ENCODE data around the gene KLF15. TPM values are rescaled to one million over a fixed set of nuclear protein-coding genes. Genes with fewer than 3 reads are reported as not detected.

The KLF15 gene
- total and polyA plus RNA-seq, 2 donors: 1.6 to 57.3 TPM

DNA sequence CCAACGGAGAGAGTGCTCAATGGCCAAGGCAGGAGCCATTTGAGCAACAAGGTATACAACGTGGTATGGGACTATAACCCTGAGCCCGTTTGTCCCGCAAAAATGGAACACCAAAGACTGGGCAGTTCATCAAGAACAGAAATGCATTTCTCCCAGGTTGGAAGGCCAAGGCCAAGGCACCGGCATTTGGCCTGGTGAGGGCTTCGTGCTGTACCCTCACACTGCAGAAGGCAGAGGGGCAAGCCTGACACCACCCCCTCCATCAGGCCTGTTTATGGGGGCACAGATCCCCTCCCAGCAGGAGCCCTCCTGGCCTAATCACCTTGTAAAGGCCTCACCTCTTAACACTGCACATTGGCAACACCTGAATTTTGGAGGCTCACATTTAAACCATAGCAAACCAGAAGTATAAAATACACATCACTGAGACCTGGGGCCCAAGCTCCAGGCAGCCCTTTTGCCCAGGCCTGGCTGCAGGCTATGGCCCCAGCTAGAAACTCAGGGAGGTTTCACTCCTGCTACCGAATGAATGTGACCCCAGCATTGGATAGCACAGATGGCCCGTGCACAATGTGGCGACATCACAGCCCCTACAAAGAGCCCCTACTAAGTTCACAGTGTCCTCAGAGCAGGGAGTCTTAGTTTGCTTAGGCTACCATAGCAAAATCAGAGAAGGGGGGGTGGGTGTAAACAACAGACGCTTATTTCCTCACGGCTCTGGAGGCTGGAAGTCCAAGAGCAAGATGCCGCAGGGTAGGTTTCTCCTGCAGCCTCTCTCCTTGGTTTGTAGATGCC is 47.1 kb downstream of the KLF15 start:
- WGBS: 92% methylated on average over 12 of the region's 12 CpGs
- no peak overlapping the region for H3K27ac ChIP-seq (ENCODE audit: low read depth)
- H3K4me1 ChIP-seq (ENCODE audit: insufficient read depth): no peaks in the 10 kb centered on the region
- H3K36me3 ChIP-seq (ENCODE audit: insufficient read depth): no peaks in the 10 kb centered on the region
- DNase-seq (ENCODE audit: extremely low spot score): no peak
- no peak overlapping the region for H3K4me3 ChIP-seq (ENCODE audit: low read depth, low read length)

DNA sequence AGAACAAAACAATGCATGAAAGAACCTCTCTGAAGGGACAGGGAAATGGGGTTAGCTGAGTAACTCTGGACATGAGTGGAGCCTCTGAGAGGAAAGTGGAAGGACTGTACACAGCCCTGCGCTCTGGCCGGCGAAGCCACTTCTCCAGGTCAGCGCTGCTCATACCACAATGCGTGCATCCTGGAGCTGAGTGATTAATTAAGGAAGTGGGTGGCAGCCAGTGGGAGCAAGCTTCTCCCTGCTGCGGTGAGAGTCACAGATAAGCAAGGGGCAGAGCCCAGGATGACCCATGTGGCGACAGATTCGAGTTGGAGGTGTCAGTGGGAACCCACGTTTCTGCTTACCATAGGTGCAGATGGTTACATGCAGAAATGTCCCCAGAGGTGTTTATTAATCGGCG is 48.0 kb downstream of the KLF15 start:
- Histone ChIP-seq H3K4me3 (ENCODE audit: low read depth, low read length) (no peak overlapping the region), H3K27ac (ENCODE audit: low read depth) (no peak overlapping the region), H3K36me3 (ENCODE audit: insufficient read depth) (no peaks in the 10 kb centered on the region), H3K4me1 (ENCODE audit: insufficient read depth) (no peaks in the 10 kb centered on the region)
- no peak for DNase-seq (ENCODE audit: extremely low spot score)
- WGBS: 83% methylated on average over 11 of the region's 11 CpGs

DNA sequence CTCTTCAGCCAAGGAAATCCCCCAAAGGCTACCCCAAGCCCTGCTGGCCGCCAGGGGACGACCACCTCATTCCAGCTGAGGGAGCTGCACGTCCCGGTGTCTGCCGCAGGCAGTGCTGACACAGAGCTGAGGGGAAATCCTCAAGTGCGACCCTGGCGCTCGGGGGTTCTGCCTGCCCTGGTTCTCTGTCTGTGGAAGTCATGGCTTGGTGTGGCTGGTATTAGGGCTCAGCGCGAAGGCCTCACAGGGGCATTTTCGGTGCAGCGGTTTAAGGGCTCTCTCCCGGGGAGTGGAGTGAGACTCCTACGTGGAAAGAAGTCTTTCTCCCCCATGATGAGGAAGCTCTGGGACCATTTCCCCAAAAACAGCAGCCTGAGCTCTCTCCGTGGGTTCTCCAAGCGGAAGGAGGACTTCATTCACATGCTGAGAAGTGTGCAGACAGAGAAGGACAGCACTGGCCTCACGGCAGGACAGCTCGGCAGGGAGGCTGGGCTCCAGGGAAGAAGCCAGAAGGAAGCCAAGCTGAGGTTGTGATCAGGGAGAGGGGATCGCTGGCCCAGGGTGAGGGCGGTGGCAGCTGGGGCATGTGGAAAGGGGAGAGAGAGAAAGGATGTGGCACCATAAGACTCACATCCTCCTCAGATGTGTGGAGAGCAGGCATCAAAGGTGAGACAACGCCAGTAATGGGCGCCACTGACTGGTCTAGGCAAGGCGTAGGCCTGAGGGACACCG is 48.6 kb downstream of the KLF15 start:
- DNase-seq (ENCODE audit: extremely low spot score): no peak
- no peak overlapping the region for H3K4me3 ChIP-seq (ENCODE audit: low read depth, low read length)
- 94% methylated on average over 24 of the region's 24 CpGs for WGBS

DNA sequence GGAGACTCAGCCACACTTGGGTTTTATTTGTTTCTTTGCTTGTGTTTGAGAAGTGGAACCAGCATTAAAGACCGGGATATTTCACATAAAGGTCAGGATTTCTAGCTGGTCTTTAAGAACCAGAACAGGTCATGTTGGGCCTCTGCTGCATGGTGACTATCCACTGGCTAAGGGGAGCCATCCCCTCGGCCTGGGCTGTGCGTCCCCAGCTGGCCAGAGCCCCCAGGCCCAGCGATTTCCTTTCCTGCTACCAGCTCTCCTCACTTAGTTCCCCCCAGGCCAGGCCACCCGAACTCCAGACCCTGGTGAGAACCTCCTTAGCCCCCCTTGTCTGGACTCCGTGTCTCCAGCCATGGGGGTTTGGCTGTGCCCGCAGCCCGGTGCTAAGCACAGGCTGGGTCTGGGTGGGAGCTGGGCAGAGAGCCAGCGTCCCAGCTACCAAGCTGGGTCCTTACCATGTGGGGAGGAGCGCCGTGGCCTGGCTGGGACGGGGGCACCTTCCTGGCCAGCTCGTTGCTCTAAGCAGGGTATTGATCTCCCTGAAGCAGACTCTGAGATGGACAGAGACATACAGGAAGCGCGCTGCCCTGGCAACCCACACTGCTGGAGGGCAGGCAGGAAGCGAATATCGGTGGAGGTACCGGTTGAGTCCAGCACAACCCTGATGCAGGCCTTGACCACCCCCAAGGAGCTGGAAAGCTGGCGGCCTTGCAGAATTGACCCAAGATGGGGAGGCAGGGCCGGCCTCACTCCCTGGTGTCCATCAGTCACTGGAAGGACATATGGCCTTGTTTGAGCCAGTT is 49.4 kb downstream of the KLF15 start:
- Histone ChIP-seq H3K27ac (ENCODE audit: low read depth) (no peak overlapping the region), H3K4me1 (ENCODE audit: insufficient read depth) (no peaks in the 10 kb centered on the region), H3K36me3 (ENCODE audit: insufficient read depth) (no peaks in the 10 kb centered on the region), H3K4me3 (ENCODE audit: low read depth, low read length) (no peak overlapping the region)
- DNase-seq (ENCODE audit: extremely low spot score): no peak
- 91% methylated on average over 20 of the region's 20 CpGs for WGBS

More for the DNA sequence above, 48.6 kb downstream of the KLF15 start:
- no peaks in the 10 kb centered on the region for H3K4me1 ChIP-seq (ENCODE audit: insufficient read depth)
- H3K27ac ChIP-seq (ENCODE audit: low read depth): no peak overlapping the region
- no peaks in the 10 kb centered on the region for H3K36me3 ChIP-seq (ENCODE audit: insufficient read depth)

DNA sequence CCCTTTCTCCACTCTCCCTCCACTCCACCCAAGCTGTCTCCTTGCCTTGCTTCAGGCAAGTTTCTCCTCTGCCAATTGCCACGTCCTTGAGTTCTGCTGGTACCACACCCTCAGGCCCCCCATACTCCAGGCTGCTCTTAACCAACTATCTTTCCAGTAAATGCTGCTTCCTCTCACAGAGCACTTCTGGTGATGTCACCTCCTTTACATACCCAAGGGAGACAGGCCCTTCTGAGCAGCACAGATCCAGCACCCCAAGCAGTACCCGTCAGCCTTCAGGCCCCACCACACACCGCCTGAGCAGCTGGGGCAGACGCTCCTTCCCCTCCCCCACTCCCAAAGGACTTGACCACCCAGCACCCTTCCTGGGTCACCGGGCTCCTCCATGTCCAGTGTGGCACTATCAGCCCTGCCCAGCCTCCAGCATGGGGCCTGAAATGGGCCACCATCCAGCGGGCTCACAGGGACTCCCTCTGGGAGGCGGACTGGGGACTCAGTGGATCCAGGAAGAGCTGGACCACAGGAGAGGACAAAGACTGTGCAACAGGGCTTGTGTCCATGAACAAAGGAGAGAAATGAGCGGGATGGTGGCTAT is 50.2 kb downstream of the KLF15 start:
- Histone ChIP-seq H3K36me3 (ENCODE audit: insufficient read depth) (no peaks in the 10 kb centered on the region), H3K4me3 (ENCODE audit: low read depth, low read length) (no peak overlapping the region), H3K4me1 (ENCODE audit: insufficient read depth) (no peaks in the 10 kb centered on the region), H3K27ac (ENCODE audit: low read depth) (no peak overlapping the region)
- 92% methylated on average over 8 of the region's 8 CpGs for WGBS
- no peak for DNase-seq (ENCODE audit: extremely low spot score)

DNA sequence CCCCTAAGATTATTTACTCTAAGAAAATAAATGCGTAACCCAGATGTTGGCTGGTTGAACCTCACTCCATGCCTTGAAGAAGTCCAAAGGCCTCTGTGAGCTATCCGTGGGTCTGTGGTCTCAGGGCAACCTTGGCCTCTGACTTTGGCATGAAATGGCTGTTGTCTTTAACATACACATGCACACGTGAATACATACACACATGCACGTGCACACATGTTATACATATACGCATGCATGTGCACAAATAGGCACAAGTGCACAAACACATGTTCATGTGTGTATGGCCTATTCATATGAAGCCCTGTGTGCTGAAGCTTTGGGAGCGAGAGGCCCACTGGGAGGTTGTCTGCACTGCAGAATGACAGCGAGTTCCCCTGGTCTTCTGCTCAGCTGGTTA is 50.8 kb downstream of the KLF15 start:
- DNase-seq (ENCODE audit: extremely low spot score): no peak
- Histone ChIP-seq H3K4me1 (ENCODE audit: insufficient read depth) (no peaks in the 10 kb centered on the region), H3K27ac (ENCODE audit: low read depth) (no peak overlapping the region), H3K4me3 (ENCODE audit: low read depth, low read length) (no peak overlapping the region), H3K36me3 (ENCODE audit: insufficient read depth) (no peaks in the 10 kb centered on the region)
- 85% methylated on average over 7 of the region's 7 CpGs for WGBS

DNA sequence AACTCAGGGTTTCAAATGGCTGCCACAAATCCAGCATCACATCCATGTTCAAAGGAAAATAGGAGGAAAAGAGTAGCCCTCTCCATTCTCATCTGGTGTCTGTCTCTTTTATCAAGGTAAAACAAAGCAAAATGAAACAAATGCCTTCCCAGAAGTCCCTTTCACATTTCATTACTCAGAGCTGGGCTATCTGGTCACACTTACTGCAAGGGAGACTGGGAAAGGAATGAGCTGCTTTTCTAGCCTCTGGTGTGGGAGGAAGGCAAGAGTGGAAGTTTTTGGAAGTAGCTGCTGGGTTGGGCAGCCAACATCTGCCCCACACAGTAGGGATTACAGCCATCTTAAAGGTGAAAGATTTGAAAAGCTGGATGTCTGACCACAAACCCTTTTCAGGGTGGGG is 51.8 kb downstream of the KLF15 start:
- no peak overlapping the region for H3K27ac ChIP-seq (ENCODE audit: low read depth)
- no peak for DNase-seq (ENCODE audit: extremely low spot score)
- H3K36me3 ChIP-seq (ENCODE audit: insufficient read depth): no peaks in the 10 kb centered on the region
- no peak overlapping the region for H3K4me3 ChIP-seq (ENCODE audit: low read depth, low read length)
- H3K4me1 ChIP-seq (ENCODE audit: insufficient read depth): no peaks in the 10 kb centered on the region

DNA sequence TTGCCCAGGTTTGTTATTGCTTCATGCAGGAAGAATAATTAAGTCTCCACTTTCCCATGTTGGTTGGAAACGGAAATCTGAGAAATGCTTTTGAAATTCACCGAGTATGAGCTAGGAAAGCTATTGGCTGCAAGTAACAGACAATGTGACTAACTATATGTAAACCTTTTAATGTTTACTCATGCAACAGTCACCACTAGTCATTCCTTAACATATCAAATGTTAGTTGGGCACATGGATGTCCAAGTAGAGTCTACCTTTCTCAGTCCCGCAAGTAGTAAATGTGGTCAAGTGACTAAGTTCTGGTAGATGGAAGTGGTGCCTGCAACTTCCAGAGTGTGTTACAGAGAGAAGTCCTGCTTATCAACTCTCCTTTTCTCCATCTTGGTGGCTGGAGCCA is 52.5 kb downstream of the KLF15 start:
- no peak for DNase-seq (ENCODE audit: extremely low spot score)
- Histone ChIP-seq H3K27ac (ENCODE audit: low read depth) (no peak overlapping the region), H3K4me1 (ENCODE audit: insufficient read depth) (no peaks in the 10 kb centered on the region), H3K4me3 (ENCODE audit: low read depth, low read length) (no peak overlapping the region), H3K36me3 (ENCODE audit: insufficient read depth) (no peaks in the 10 kb centered on the region)
- WGBS: 59% methylated on average over 3 of the region's 3 CpGs

DNA sequence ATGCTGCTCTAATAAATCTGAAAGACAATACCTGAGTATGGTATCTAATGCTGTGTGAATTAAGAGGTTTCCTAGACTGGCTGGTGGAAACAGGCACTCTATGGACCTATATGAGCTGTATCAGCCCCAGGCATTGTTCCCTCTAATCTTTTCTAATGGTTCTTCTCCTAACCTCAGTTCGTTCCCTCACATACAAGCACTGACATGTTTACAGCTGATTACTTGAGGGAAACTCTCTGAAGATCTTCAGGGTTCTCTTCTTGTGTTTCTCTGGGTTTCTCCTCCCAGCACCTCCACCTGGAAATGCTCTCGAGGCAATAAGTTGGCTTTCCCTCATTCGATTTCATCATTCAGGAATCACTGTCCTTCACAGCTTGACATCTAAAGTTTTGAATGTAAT is 52.9 kb downstream of the KLF15 start:
- Histone ChIP-seq H3K4me3 (ENCODE audit: low read depth, low read length) (no peak overlapping the region), H3K27ac (ENCODE audit: low read depth) (no peak overlapping the region), H3K36me3 (ENCODE audit: insufficient read depth) (no peaks in the 10 kb centered on the region), H3K4me1 (ENCODE audit: insufficient read depth) (no peaks in the 10 kb centered on the region)
- WGBS: 87% methylated on average over 3 of the region's 3 CpGs
- no peak for DNase-seq (ENCODE audit: extremely low spot score)

DNA sequence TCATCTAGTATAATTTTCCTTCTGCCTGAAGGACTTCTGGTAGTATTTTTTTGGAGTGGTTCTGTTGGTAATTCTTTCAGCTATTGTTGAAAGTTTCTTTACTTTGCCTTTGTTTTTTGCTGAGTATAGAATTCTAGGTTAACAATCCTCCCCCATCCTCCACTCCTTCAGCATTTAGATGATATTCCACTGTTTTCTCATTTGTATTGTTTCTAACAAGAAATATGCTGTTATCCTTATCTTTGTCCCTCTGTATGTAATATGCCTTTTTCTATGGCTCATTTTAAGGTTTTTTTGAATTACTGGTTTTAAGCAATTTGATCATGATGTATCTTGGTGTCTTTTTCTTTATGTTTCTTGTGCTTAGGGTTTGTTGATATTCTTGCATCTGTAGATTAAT is 53.9 kb downstream of the KLF15 start:
- H3K27ac ChIP-seq (ENCODE audit: low read depth): no peak overlapping the region
- DNase-seq (ENCODE audit: extremely low spot score): no peak
- H3K4me3 ChIP-seq (ENCODE audit: low read depth, low read length): no peak overlapping the region
- H3K36me3 ChIP-seq (ENCODE audit: insufficient read depth): no peaks in the 10 kb centered on the region
- H3K4me1 ChIP-seq (ENCODE audit: insufficient read depth): no peaks in the 10 kb centered on the region

DNA sequence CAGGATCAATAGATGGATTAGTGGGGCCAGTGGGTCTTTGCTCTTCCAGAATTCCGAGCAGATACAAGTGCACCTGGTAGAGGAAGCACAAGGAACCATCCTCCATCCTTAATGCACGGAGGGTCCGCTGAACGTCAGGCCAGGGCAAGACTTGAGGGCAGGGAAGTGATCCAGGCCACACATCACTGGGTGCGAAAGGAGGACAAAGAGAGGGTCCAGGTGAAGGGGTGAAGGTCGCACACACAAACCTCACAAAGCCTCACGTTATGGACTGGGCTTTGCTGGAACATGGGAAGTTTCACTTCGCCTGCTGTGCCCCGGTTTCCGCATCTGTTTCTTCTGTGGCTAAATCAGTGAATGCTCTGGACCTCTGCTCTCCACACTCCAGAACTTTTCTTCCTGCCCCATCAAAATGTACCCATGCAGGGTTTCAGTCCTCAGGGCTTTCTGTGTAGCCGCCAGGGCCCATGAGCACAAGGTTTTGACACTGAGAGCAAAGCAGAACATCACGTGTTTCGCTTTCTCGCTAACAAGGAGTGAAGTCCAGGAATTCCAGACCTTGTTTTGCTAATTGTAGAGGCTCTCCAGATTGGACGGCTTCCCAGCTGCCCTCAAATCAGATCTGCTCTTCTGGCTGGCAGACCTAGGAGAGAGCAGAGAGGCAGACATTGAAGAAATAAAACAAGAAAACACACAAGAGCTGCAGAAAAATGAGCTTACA is 56.3 kb downstream of the KLF15 start:
- Histone ChIP-seq H3K4me3 (ENCODE audit: low read depth, low read length) (no peak overlapping the region), H3K4me1 (ENCODE audit: insufficient read depth) (no peaks in the 10 kb centered on the region), H3K27ac (ENCODE audit: low read depth) (no peak overlapping the region), H3K36me3 (ENCODE audit: insufficient read depth) (no peaks in the 10 kb centered on the region)
- DNase-seq (ENCODE audit: extremely low spot score): no peak
- WGBS: 79% methylated on average over 15 of the region's 15 CpGs

DNA sequence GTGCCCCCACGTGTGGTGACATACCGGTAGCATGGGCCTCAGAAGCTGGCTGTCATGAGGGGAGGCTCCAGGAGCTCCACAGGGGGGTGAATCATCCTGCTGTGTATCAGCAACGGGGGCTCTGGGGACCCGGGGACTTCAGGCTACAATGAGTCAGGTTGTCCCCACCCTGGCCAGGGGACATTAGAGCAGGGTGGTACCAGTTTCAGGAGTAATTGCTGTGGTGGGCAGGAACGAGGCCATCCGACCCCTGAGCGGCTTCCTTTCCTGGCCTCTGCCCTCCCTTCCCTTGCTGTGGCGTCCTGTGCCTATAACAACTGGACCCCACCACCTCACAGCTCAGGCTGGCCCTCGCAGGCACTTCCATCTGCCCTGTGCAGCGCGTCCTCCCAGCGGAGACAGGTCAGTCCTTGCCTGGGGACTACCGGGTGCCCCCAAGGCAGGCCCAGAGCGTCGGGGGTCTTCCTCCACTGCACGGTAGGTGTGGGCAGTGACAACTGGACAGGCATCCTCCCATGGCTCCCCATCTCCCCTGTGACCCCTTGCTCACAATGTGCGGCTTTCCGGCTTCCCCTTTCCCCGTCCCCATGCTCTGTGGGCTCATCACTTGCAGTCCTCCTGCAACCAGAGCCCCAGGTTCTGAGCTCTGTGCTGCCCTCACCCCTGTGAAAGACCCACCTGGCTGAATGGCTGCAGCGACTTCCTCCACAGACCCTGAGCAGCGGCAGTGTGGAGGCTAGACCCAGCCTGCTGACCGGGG is 57.0 kb downstream of the KLF15 start:
- DNase-seq (ENCODE audit: extremely low spot score): no peak
- WGBS: 89% methylated on average over 22 of the region's 22 CpGs
- Histone ChIP-seq H3K4me3 (ENCODE audit: low read depth, low read length) (no peak overlapping the region), H3K36me3 (ENCODE audit: insufficient read depth) (no peaks in the 10 kb centered on the region), H3K27ac (ENCODE audit: low read depth) (no peak overlapping the region), H3K4me1 (ENCODE audit: insufficient read depth) (no peaks in the 10 kb centered on the region)
